NT2/D1 (cell line): Measurements from ENCODE around the gene COL5A3.
"Not testable (repeated sequence)": the region's sequence is repeated elsewhere in the genome, so short reads cannot be mapped to it uniquely, and the experiment has no call there.

Experiments
- DNase-seq: peaks from one replicate; pipeline ENCODE4 v3.0.0-alpha.2; 2011; ENCODE audit warnings: low read depth, low spot score
- H3K27me3 ChIP-seq: 2 replicates; pipeline ENCODE4 v1.6.0; 2011; ENCODE audit warnings: mild to moderate bottlenecking; ENCODE audit not compliant: insufficient read length, insufficient read depth
- H3K36me3 ChIP-seq: 2 replicates; pipeline ENCODE4 v1.6.1; 2011; ENCODE audit warnings: mild to moderate bottlenecking, low read length, mixed read lengths; ENCODE audit not compliant: insufficient read depth, insufficient read length
- H3K4me1 ChIP-seq: 2 replicates; pipeline ENCODE4 v1.5.1; 2011; ENCODE audit not compliant: insufficient read depth, insufficient read length
- H3K4me3 ChIP-seq: 2 replicates; pipeline ENCODE4 v1.5.1; 2011; ENCODE audit warnings: low read depth; ENCODE audit not compliant: insufficient read length
- H3K9ac ChIP-seq: 2 replicates; pipeline ENCODE4 v1.6.0; 2011; ENCODE audit warnings: low read depth; ENCODE audit not compliant: insufficient read length
- H3K9me3 ChIP-seq: 2 replicates; pipeline ENCODE4 v1.5.1; 2011; ENCODE audit warnings: mild to moderate bottlenecking, low read length; ENCODE audit not compliant: insufficient read depth
- SUZ12 ChIP-seq: IDR thresholded peaks from 2 replicates; pipeline ENCODE4 v1.6.1; 2011; ENCODE audit not compliant: insufficient read length, insufficient read depth; ENCODE audit errors: extremely low read depth
- YY1 ChIP-seq: IDR thresholded peaks from 2 replicates; pipeline ENCODE4 v1.6.1; 2011; ENCODE audit not compliant: insufficient read length, insufficient read depth
- ZNF274 ChIP-seq: IDR thresholded peaks from 2 replicates; pipeline ENCODE4 v1.6.1; 2011; ENCODE audit warnings: mild to moderate bottlenecking, low read depth, low read length

The COL5A3 gene

GRCh38 chr19:9935506-9936325 is 74.6 kb downstream of the COL5A3 start:
- Histone ChIP-seq H3K4me3 (peak overlapping the region; percentile 75), H3K36me3 (no peaks in the 10 kb centered on the region), H3K9me3 (no peaks in the 10 kb centered on the region), H3K9ac (peak overlapping the region; percentile 81), H3K27me3 (peaks cover 5% of the 10 kb centered on the region), H3K4me1 (peaks cover 3% of the 10 kb centered on the region)
- no peak for DNase-seq
- TF ChIP-seq YY1 (no peak), SUZ12 (no peak), ZNF274 (no peak)

DNA sequence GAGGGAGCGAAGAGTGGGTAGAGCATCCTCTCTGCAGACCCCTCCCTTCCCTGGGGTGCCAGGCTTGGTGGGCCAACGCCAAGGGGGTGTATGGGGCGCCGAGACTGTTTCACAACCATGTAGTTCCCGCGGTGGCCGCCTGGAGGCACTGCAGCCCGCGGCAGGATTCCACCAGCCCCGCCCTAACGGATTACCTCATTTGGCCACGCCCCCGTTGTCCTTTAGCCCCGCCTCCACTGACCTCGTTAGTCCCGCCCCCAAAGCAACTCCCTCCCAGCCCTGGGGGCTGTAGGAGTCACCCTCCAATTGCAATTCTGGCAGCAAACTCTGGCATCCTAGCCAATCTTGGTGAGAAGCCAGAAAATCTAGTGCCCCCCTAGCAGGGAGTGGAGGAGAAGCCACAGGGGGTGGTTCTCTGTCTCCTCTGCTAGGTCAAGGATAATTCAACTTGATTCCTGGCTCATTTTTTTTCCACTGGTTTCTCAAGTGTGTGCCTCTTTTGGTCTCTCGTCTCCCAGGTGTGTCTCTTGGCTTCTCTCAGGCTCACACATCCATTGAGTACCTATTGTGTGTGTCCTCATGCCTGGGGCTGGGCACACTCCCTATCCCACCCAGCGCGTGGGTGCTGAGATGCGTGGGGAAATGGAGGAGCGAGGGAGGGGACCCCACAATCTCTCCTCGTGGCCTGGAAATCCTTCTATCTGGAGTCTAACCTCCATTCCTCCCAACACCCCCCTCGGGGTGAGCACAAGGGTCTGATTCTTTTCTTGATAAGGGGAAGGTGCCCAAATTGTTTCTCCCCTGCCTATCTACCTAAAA is 76.0 kb downstream of the COL5A3 start:
- Histone ChIP-seq H3K4me3 (no peak overlapping the region), H3K27me3 (peaks cover 5% of the 10 kb centered on the region), H3K9me3 (no peaks in the 10 kb centered on the region), H3K4me1 (peaks cover 3% of the 10 kb centered on the region), H3K36me3 (no peaks in the 10 kb centered on the region), H3K9ac (no peak overlapping the region)
- no peak for DNase-seq
- TF ChIP-seq ZNF274: no peak
- TF ChIP-seq YY1: no peak
- TF ChIP-seq SUZ12: no peak

GRCh38 chr19:9932835-9933234 is 77.5 kb downstream of the COL5A3 start:
- Histone ChIP-seq H3K27me3 (peaks cover 5% of the 10 kb centered on the region), H3K9ac (no peak overlapping the region), H3K9me3 (no peaks in the 10 kb centered on the region), H3K4me1 (peaks cover 3% of the 10 kb centered on the region), H3K4me3 (no peak overlapping the region), H3K36me3 (no peaks in the 10 kb centered on the region)
- TF ChIP-seq ZNF274 (no peak), SUZ12 (no peak), YY1 (no peak)
- no peak for DNase-seq

- peaks cover 5% of the 10 kb centered on the region for H3K27me3 ChIP-seq
- no peaks in the 10 kb centered on the region for H3K9me3 ChIP-seq
- no peak for TF ChIP-seq SUZ12
- TF ChIP-seq ZNF274: no peak
- TF ChIP-seq YY1: no peak
Observed at GRCh38 chr19:9931629-9932028, 78.7 kb downstream of the COL5A3 start.

DNA sequence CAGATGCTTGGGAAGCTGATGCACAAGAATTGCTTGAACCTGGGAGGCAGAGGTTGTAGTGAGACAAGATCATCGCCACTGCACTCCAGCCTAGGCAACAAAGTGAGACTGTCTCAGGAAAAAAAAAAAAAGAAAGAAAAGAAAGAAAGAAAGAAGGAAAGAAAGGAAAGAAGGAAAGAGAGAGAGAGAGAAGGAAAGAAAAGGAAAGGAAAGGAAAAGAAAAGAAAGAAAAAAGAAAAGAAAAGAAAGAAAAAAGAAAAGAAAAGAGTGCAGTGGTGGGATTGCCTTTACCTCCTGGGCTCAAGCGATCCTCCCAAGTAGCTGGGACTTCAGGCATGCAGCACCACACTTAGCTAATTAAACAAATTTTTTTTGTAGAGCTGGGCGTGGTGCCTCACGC is 86.9 kb downstream of the COL5A3 start:
- no peak overlapping the region for H3K9ac ChIP-seq
- no peaks in the 10 kb centered on the region for H3K27me3 ChIP-seq
- H3K36me3 ChIP-seq: no peaks in the 10 kb centered on the region
- no peaks in the 10 kb centered on the region for H3K9me3 ChIP-seq
- no peaks in the 10 kb centered on the region for H3K4me1 ChIP-seq
- no peak for DNase-seq
- no peak overlapping the region for H3K4me3 ChIP-seq
- no peak for TF ChIP-seq ZNF274
- TF ChIP-seq YY1: no peak
- no peak for TF ChIP-seq SUZ12

More at GRCh38 chr19:9931629-9932028, 78.7 kb downstream of the COL5A3 start:
- no peak overlapping the region for H3K9ac ChIP-seq
- no peak for DNase-seq
- no peaks in the 10 kb centered on the region for H3K36me3 ChIP-seq
- peaks cover 3% of the 10 kb centered on the region for H3K4me1 ChIP-seq
- H3K4me3 ChIP-seq: no peak overlapping the region

DNA sequence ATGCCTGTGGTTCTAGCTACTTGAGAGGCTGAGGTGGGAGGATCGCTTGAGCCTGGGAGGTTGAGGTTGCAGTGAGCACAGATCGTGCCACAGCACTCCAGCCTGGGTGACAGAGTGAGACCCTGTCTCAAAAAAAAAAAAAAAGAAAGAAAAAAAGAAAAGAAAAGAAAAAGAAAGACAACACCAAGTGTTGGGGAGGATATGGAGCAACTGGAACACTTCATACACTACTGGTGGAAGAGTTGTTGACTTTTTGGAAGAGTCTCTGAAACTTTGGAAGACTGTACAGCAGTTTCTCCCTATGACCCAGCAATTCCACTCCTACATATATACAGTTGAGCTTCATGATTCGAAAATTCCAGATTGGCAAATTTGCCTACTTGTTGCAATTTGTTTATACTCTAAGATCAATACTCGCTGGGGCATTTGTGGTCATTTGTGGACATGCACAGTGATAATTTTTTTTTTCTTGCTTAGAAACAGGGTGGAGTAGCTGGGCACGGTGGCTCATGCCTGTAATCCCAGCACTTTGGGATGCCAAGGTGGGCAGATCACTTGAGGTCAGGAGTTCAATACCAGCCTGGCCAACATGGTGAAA is 87.4 kb downstream of the COL5A3 start:
- H3K4me1 ChIP-seq, DNase-seq, H3K4me3 ChIP-seq, H3K9ac ChIP-seq, H3K27me3 ChIP-seq, H3K9me3 ChIP-seq, H3K36me3 ChIP-seq: not testable (repeated sequence)

- peak overlapping the region; percentile 22 for H3K9ac ChIP-seq
- H3K4me3 ChIP-seq: no peak overlapping the region
- H3K4me1 ChIP-seq: no peaks in the 10 kb centered on the region
- no peak for DNase-seq
- no peaks in the 10 kb centered on the region for H3K27me3 ChIP-seq
- no peaks in the 10 kb centered on the region for H3K36me3 ChIP-seq
- H3K9me3 ChIP-seq: no peaks in the 10 kb centered on the region
- TF ChIP-seq YY1 (no peak), ZNF274 (no peak), SUZ12 (no peak)
Observed at GRCh38 chr19:9917321-9917720, 93.0 kb downstream of the COL5A3 start.
